ENCODE results near the gene RNF130. TPM values are rescaled to one million over a fixed set of nuclear protein-coding genes. Genes with fewer than 3 reads are reported as not detected.

RNF130 gene
- total and polyA plus RNA-seq, 9 of the 15 experiments (the other 6 are each of a cell fraction or from before 2014, with no cell fraction given) = 5.8 to 39.4 (median 27.1) TPM

DNA sequence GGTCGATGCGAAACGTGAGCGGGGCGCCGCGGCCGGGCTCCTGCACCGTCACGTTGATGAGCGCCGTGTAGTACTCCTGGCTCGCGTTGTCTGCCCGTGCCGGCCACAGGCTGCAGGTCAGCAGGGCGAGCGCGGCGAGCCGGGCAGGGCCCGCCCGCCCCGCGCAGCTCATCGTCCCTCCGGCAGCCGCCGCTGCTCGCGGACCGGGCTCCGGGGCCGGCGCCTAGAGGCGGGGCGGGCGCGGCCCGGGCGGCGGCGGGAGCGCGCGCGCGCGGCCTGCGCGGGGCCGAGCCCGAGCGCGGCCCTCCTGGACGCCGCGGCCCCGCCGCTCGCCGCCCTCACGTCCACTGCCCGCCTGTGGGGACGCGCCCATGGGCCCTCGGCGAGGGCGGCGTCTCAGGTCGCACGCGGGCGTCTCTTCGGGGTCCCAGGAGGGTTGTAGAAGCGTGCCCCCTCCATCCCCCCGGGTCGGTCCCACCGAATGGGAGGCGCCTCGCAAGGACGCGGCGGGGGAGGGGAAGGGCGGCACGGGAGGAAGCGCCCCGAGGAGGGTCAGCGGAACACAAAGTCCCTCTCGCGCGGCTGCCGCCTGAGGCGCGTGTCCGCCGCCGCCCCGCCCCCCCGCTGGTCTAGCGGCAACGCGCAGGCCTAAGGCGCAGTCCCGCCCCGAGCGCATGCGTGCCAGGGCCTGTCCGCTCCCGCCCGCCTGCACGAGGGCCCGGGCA is at the start of gene RNF130 (continued):
- TF ChIP-seq, protein P1, sequence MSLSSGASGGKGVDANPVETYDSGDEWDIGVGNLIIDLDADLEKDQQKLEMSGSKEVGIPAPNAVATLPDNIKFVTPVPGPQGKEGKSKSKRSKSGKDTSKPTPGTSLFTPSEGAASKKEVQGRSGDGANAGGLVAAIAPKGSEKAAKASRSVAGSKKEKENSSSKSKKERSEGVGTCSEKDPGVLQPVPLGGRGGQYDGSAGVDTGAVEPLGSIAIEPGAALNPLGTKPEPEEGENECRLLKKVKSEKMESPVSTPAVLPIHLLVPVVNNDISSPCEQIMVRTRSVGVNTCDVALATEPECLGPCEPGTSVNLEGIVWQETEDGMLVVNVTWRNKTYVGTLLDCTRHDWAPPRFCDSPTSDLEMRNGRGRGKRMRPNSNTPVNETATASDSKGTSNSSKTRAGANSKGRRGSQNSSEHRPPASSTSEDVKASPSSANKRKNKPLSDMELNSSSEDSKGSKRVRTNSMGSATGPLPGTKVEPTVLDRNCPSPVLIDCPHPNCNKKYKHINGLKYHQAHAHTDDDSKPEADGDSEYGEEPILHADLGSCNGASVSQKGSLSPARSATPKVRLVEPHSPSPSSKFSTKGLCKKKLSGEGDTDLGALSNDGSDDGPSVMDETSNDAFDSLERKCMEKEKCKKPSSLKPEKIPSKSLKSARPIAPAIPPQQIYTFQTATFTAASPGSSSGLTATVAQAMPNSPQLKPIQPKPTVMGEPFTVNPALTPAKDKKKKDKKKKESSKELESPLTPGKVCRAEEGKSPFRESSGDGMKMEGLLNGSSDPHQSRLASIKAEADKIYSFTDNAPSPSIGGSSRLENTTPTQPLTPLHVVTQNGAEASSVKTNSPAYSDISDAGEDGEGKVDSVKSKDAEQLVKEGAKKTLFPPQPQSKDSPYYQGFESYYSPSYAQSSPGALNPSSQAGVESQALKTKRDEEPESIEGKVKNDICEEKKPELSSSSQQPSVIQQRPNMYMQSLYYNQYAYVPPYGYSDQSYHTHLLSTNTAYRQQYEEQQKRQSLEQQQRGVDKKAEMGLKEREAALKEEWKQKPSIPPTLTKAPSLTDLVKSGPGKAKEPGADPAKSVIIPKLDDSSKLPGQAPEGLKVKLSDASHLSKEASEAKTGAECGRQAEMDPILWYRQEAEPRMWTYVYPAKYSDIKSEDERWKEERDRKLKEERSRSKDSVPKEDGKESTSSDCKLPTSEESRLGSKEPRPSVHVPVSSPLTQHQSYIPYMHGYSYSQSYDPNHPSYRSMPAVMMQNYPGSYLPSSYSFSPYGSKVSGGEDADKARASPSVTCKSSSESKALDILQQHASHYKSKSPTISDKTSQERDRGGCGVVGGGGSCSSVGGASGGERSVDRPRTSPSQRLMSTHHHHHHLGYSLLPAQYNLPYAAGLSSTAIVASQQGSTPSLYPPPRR (CRISPR knock-in tag; IDR thresholded peaks at IDR 0.05; ENCODE audit: borderline replicate concordance) = no peak; the same call in 1 of the 2 replicates
- TF ChIP-seq MAFK (IDR thresholded peaks at IDR 0.05; ENCODE audit: low read length) (no peak), EWSR1 (IDR thresholded peaks at IDR 0.05; ENCODE audit: borderline replicate concordance, low read depth, partially characterized antibody) (no peak), HDAC2 (IDR thresholded peaks at IDR 0.05) (no peak), TAF15 (IDR thresholded peaks at IDR 0.05; ENCODE audit: low read depth, low read length) (no peak), ZEB2 (IDR thresholded peaks at IDR 0.05) (no peak), LEF1 (IDR thresholded peaks at IDR 0.05) (no peak), DMBX1 (CRISPR knock-in tag; IDR thresholded peaks at IDR 0.05; ENCODE audit: borderline replicate concordance) (peak; percentile 95), CEBPB (tag; IDR thresholded peaks at IDR 0.05) (no peak), TRIM28 (IDR thresholded peaks at IDR 0.05) (no peak)
- TF ChIP-seq, protein P2, sequence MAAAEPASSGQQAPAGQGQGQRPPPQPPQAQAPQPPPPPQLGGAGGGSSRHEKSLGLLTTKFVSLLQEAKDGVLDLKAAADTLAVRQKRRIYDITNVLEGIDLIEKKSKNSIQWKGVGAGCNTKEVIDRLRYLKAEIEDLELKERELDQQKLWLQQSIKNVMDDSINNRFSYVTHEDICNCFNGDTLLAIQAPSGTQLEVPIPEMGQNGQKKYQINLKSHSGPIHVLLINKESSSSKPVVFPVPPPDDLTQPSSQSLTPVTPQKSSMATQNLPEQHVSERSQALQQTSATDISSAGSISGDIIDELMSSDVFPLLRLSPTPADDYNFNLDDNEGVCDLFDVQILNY (CRISPR knock-in tag; IDR thresholded peaks at IDR 0.05) = peak; percentile 97; the same call in 1 of the 2 replicates
- TF ChIP-seq, protein P3, sequence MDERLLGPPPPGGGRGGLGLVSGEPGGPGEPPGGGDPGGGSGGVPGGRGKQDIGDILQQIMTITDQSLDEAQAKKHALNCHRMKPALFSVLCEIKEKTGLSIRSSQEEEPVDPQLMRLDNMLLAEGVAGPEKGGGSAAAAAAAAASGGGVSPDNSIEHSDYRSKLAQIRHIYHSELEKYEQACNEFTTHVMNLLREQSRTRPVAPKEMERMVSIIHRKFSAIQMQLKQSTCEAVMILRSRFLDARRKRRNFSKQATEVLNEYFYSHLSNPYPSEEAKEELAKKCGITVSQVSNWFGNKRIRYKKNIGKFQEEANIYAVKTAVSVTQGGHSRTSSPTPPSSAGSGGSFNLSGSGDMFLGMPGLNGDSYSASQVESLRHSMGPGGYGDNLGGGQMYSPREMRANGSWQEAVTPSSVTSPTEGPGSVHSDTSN (CRISPR knock-in tag; IDR thresholded peaks at IDR 0.05; ENCODE audit: low read depth) = no peak
- TF ChIP-seq, protein P3 (tag; conservative IDR thresholded peaks at IDR 0.05; ENCODE audit: low read depth) = no peak
- TF ChIP-seq, protein P4, sequence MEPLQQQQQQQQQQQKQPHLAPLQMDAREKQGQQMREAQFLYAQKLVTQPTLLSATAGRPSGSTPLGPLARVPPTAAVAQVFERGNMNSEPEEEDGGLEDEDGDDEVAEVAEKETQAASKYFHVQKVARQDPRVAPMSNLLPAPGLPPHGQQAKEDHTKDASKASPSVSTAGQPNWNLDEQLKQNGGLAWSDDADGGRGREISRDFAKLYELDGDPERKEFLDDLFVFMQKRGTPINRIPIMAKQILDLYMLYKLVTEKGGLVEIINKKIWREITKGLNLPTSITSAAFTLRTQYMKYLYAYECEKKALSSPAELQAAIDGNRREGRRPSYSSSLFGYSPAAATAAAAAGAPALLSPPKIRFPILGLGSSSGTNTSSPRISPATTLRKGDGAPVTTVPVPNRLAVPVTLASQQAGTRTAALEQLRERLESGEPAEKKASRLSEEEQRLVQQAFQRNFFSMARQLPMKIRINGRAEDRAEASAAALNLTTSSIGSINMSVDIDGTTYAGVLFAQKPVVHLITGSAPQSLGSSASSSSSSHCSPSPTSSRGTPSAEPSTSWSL (CRISPR knock-in tag; IDR thresholded peaks at IDR 0.05; ENCODE audit: borderline replicate concordance) = peak; percentile 42; the same call in 1 of the 2 replicates
- TF ChIP-seq, protein P5, sequence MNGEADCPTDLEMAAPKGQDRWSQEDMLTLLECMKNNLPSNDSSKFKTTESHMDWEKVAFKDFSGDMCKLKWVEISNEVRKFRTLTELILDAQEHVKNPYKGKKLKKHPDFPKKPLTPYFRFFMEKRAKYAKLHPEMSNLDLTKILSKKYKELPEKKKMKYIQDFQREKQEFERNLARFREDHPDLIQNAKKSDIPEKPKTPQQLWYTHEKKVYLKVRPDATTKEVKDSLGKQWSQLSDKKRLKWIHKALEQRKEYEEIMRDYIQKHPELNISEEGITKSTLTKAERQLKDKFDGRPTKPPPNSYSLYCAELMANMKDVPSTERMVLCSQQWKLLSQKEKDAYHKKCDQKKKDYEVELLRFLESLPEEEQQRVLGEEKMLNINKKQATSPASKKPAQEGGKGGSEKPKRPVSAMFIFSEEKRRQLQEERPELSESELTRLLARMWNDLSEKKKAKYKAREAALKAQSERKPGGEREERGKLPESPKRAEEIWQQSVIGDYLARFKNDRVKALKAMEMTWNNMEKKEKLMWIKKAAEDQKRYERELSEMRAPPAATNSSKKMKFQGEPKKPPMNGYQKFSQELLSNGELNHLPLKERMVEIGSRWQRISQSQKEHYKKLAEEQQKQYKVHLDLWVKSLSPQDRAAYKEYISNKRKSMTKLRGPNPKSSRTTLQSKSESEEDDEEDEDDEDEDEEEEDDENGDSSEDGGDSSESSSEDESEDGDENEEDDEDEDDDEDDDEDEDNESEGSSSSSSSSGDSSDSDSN (IDR thresholded peaks at IDR 0.05; ENCODE audit: borderline replicate concordance in 1 of 2, low read depth in 2 of 2, low read length in 2 of 2) = peak in 1 of 2 experiments; percentile 75; a peak in 1 of 4 replicates
